Non-pigmented ciliary epithelial cell (primary cell): ENCODE results near the gene PDHX.
"Not testable (repeated sequence)": the region's sequence is repeated elsewhere in the genome, so short reads cannot be mapped to it uniquely, and the experiment has no call there.

Experiments
- DNase-seq: peaks from one replicate; pipeline ENCODE4 v3.0.0-alpha.2; 2010; ENCODE audit warnings: low read depth

Gene PDHX

GRCh38 chr11:34911676-34912075 is 4.7 kb upstream of the PDHX start:
- DNase-seq: no peak

GRCh38 chr11:34913556-34913955 is 2.9 kb upstream of the PDHX start:
- not testable (repeated sequence) for DNase-seq

- no peak for DNase-seq
These were observed 1.0 kb upstream of the PDHX start for GRCh38 chr11:34915136-34916014.

- DNase-seq: no peak
These were observed 689 bp downstream of the PDHX start for GRCh38 chr11:34916843-34917770.

- DNase-seq: no peak
These were observed 4.7 kb downstream of the PDHX start for GRCh38 chr11:34921156-34921555.

- no peak for DNase-seq
These were observed 8.3 kb downstream of the PDHX start for GRCh38 chr11:34924714-34925113.

GRCh38 chr11:34926101-34926830 is 9.8 kb downstream of the PDHX start:
- DNase-seq: no peak

GRCh38 chr11:34926831-34927132 is 10.4 kb downstream of the PDHX start:
- no peak for DNase-seq

- no peak for DNase-seq
These were observed 12.0 kb downstream of the PDHX start for GRCh38 chr11:34928268-34928959.

- no peak for DNase-seq
These were observed 12.7 kb downstream of the PDHX start for GRCh38 chr11:34928960-34929680.

- no peak for DNase-seq
These were observed 13.7 kb downstream of the PDHX start for GRCh38 chr11:34929794-34930763.

- no peak for DNase-seq
These were observed 20.7 kb downstream of the PDHX start for GRCh38 chr11:34936945-34937629.

GRCh38 chr11:34938611-34939010 is 22.2 kb downstream of the PDHX start:
- no peak for DNase-seq

GRCh38 chr11:34940026-34940677 is 23.7 kb downstream of the PDHX start:
- DNase-seq: peak; percentile 60

- DNase-seq: no peak
These were observed 25.3 kb downstream of the PDHX start for GRCh38 chr11:34941688-34942087.

GRCh38 chr11:34944692-34945091 is 28.3 kb downstream of the PDHX start:
- DNase-seq: no peak

GRCh38 chr11:34948696-34949095 is 32.3 kb downstream of the PDHX start:
- DNase-seq: no peak

GRCh38 chr11:34953955-34954354 is 37.5 kb downstream of the PDHX start:
- DNase-seq: no peak

GRCh38 chr11:34957206-34957605 is 40.8 kb downstream of the PDHX start:
- DNase-seq: no peak
